Activated CD4-positive, CD25-positive, alpha-beta regulatory T cell treated with anti-CD3 and anti-CD28 coated beads, Interleukin-2, amount 50 U/mL, for 16 hours (primary cell): ENCODE data around the gene FXYD3.
"Not testable (repeated sequence)": the region's sequence is repeated elsewhere in the genome, so short reads cannot be mapped to it uniquely, and the experiment has no call there.

Source experiments
- DNase-seq: peaks from one replicate; pipeline ENCODE4 v3.0.0-alpha.2; 2020; ENCODE audit warnings: low read depth, low spot score

FXYD3 gene

GRCh38 chr19:35086455-35086854 is 29.2 kb upstream of the FXYD3 start:
- no peak for DNase-seq

- DNase-seq, result no peak
Observed at GRCh38 chr19:35087393-35087792, 28.2 kb upstream of the FXYD3 start.

- DNase-seq, result no peak
Observed at GRCh38 chr19:35088131-35088913, 27.3 kb upstream of the FXYD3 start.

GRCh38 chr19:35089554-35089953 is 26.1 kb upstream of the FXYD3 start:
- no peak for DNase-seq

- DNase-seq, result no peak
Observed at GRCh38 chr19:35090160-35090505, 25.5 kb upstream of the FXYD3 start.

- peak; percentile 11 for DNase-seq
Observed at GRCh38 chr19:35090506-35091214, 25.0 kb upstream of the FXYD3 start.

GRCh38 chr19:35093430-35093829 is 22.2 kb upstream of the FXYD3 start:
- no peak for DNase-seq

GRCh38 chr19:35093941-35094647 is 21.5 kb upstream of the FXYD3 start:
- no peak for DNase-seq

- DNase-seq, result no peak
Observed at GRCh38 chr19:35094656-35095055, 21.0 kb upstream of the FXYD3 start.

GRCh38 chr19:35095667-35096368 is 19.8 kb upstream of the FXYD3 start:
- no peak for DNase-seq

- no peak for DNase-seq
Observed at GRCh38 chr19:35098413-35099049, 17.1 kb upstream of the FXYD3 start.

- no peak for DNase-seq
Observed at GRCh38 chr19:35099155-35099896, 16.3 kb upstream of the FXYD3 start.

GRCh38 chr19:35099897-35100275 is 15.7 kb upstream of the FXYD3 start:
- DNase-seq, result no peak

- no peak for DNase-seq
Observed at GRCh38 chr19:35100588-35101533, 14.8 kb upstream of the FXYD3 start.

- DNase-seq, result not testable (repeated sequence)
Observed at GRCh38 chr19:35101949-35102348, 13.7 kb upstream of the FXYD3 start.

- not testable (repeated sequence) for DNase-seq
Observed at GRCh38 chr19:35103614-35104013, 12.0 kb upstream of the FXYD3 start.

GRCh38 chr19:35104361-35104760 is 11.3 kb upstream of the FXYD3 start:
- DNase-seq, result no peak

- no peak for DNase-seq
Observed at GRCh38 chr19:35105047-35105410, 10.6 kb upstream of the FXYD3 start.

GRCh38 chr19:35105411-35106290 is 10.0 kb upstream of the FXYD3 start:
- DNase-seq, result no peak
